Measurements from ENCODE around the gene RGS3. TPM values are rescaled to one million over a fixed set of nuclear protein-coding genes. Genes with fewer than 3 reads are reported as not detected.

RGS3 gene
- total and polyA plus RNA-seq, 2 of the 13 experiments (the other 11 are each of a cell fraction or from before 2014, with no cell fraction given): 17.1 to 28.8 TPM

GRCh38 chr9:113620377-113621161 lies 157.0 kb downstream of the RGS3 start (continued):
- peak; percentile 67; the same call in 1 of the 2 replicates for TF ChIP-seq SAP130 (CRISPR knock-in tag; IDR thresholded peaks at IDR 0.05; ENCODE audit: low read depth)
- TF ChIP-seq, protein P1, sequence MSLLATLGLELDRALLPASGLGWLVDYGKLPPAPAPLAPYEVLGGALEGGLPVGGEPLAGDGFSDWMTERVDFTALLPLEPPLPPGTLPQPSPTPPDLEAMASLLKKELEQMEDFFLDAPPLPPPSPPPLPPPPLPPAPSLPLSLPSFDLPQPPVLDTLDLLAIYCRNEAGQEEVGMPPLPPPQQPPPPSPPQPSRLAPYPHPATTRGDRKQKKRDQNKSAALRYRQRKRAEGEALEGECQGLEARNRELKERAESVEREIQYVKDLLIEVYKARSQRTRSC (CRISPR knock-in tag; IDR thresholded peaks at IDR 0.05; ENCODE audit: low read depth): no peak
- no peak for TF ChIP-seq ZNF607 (CRISPR knock-in tag; IDR thresholded peaks at IDR 0.05; ENCODE audit: borderline replicate concordance)
- TF ChIP-seq BCLAF1 (IDR thresholded peaks at IDR 0.05): no peak
- TF ChIP-seq ZNF879 (CRISPR knock-in tag; IDR thresholded peaks at IDR 0.05): no peak
- TF ChIP-seq, protein P2, sequence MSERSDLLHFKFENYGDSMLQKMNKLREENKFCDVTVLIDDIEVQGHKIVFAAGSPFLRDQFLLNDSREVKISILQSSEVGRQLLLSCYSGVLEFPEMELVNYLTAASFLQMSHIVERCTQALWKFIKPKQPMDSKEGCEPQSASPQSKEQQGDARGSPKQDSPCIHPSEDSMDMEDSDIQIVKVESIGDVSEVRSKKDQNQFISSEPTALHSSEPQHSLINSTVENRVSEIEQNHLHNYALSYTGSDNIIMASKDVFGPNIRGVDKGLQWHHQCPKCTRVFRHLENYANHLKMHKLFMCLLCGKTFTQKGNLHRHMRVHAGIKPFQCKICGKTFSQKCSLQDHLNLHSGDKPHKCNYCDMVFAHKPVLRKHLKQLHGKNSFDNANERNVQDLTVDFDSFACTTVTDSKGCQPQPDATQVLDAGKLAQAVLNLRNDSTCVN (CRISPR knock-in tag; IDR thresholded peaks at IDR 0.05; ENCODE audit: borderline replicate concordance): no peak
- peak; percentile 23 for TF ChIP-seq PAXIP1 (CRISPR knock-in tag; conservative IDR thresholded peaks at IDR 0.05)
- TF ChIP-seq GATAD2A (CRISPR knock-in tag; IDR thresholded peaks at IDR 0.05): 0 out of 2 replicates have a peak, but pooled peaks have one; percentile 13
- TF ChIP-seq ZNF446 (CRISPR knock-in tag; IDR thresholded peaks at IDR 0.05): no peak
- TF ChIP-seq PITX1 (CRISPR knock-in tag; IDR thresholded peaks at IDR 0.05): no peak
- no peak for TF ChIP-seq TP53 (CRISPR knock-in tag; conservative IDR thresholded peaks at IDR 0.05)
- TF ChIP-seq ASH2L (IDR thresholded peaks at IDR 0.05; ENCODE audit: insufficient read length, low read depth, low read length): peak; percentile 19
- TF ChIP-seq, protein P3, sequence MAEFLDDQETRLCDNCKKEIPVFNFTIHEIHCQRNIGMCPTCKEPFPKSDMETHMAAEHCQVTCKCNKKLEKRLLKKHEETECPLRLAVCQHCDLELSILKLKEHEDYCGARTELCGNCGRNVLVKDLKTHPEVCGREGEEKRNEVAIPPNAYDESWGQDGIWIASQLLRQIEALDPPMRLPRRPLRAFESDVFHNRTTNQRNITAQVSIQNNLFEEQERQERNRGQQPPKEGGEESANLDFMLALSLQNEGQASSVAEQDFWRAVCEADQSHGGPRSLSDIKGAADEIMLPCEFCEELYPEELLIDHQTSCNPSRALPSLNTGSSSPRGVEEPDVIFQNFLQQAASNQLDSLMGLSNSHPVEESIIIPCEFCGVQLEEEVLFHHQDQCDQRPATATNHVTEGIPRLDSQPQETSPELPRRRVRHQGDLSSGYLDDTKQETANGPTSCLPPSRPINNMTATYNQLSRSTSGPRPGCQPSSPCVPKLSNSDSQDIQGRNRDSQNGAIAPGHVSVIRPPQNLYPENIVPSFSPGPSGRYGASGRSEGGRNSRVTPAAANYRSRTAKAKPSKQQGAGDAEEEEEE (CRISPR knock-in tag; IDR thresholded peaks at IDR 0.05; ENCODE audit: borderline replicate concordance): no peak
- no peak for TF ChIP-seq BCL3 (CRISPR knock-in tag; IDR thresholded peaks at IDR 0.05)
- TF ChIP-seq, protein P4, sequence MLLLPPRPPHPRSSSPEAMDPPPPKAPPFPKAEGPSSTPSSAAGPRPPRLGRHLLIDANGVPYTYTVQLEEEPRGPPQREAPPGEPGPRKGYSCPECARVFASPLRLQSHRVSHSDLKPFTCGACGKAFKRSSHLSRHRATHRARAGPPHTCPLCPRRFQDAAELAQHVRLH (CRISPR knock-in tag; IDR thresholded peaks at IDR 0.05; ENCODE audit: borderline replicate concordance, low read depth): no peak
